Keratinocyte (primary cell): ENCODE measurements around the gene ZNF106. TPM values are rescaled to one million over a fixed set of nuclear protein-coding genes. Genes with fewer than 3 reads are reported as not detected.

ENCODE experiments used
- DNase-seq: peaks from one replicate; pipeline ENCODE4 v3.0.0-alpha.2; 2011; ENCODE audit warnings: low read depth, missing footprints, low spot score
- FAIRE-seq: peaks from 2 replicates; lab custom pipeline; 2011; peaks lifted over from hg19 to GRCh38; lab: Jason Lieb, UNC
- H2AFZ ChIP-seq: 2 replicates; pipeline ENCODE4 v1.6.0; 2012; ENCODE audit warnings: low read length, control low read depth, inconsistent platforms; ENCODE audit not compliant: control insufficient read depth
- H3K27ac ChIP-seq: 2 replicates; pipeline ENCODE4 v1.5.1; 2011; ENCODE audit warnings: low read length; ENCODE audit not compliant: control insufficient read depth, insufficient read depth
- H3K27me3 ChIP-seq: 3 replicates; pipeline ENCODE4 v1.6.0; 2011; ENCODE audit warnings: low read length; ENCODE audit not compliant: control insufficient read depth, insufficient read depth; ENCODE audit errors: extremely low read depth
- H3K36me3 ChIP-seq, 2 experiments: 2 replicates in 1 of 2; 3 replicates in 1 of 2; pipeline ENCODE4 v1.5.1; 2011; ENCODE audit warnings: low read length in 2 of 2, mild to moderate bottlenecking in 1 of 2; ENCODE audit not compliant: control insufficient read depth in 2 of 2, insufficient read depth in 2 of 2; ENCODE audit errors: extremely low read depth in 1 of 2
- H3K4me1 ChIP-seq: 3 replicates; pipeline ENCODE4 v1.5.1; 2011; ENCODE audit warnings: low read length; ENCODE audit not compliant: control insufficient read depth, insufficient read depth; ENCODE audit errors: extremely low read depth
- H3K4me2 ChIP-seq: 3 replicates; pipeline ENCODE4 v1.6.0; 2011; ENCODE audit warnings: low read depth, low read length; ENCODE audit not compliant: control insufficient read depth, insufficient read depth; ENCODE audit errors: extremely low read depth
- H3K4me3 ChIP-seq, 3 experiments: fragments of 200-600 bp in 1 of 3; sonication (generic) in 1 of 3; 2 replicates in 2 of 3; 3 replicates in 1 of 3; pipeline ENCODE4 v1.5.1; 2011 to 2016; ENCODE audit warnings: low read length in 3 of 3, mild to moderate bottlenecking in 3 of 3, control low read depth in 2 of 3, inconsistent platforms in 1 of 3, low read depth in 1 of 3, mixed read lengths in 1 of 3, mixed run types in 1 of 3, moderate library complexity in 1 of 3; ENCODE audit not compliant: control insufficient read depth in 2 of 3, insufficient read depth in 2 of 3; ENCODE audit errors: extremely low read depth in 1 of 3
- H3K79me2 ChIP-seq: 2 replicates; pipeline ENCODE4 v1.6.0; 2012; ENCODE audit warnings: low read length; ENCODE audit not compliant: control insufficient read depth, insufficient read depth
- H3K9ac ChIP-seq: 3 replicates; pipeline ENCODE4 v1.6.0; 2011; ENCODE audit warnings: low read length; ENCODE audit not compliant: control insufficient read depth, insufficient read depth; ENCODE audit errors: extremely low read depth
- H3K9me1 ChIP-seq: 3 replicates; pipeline ENCODE4 v1.6.0; 2011; ENCODE audit warnings: low read length; ENCODE audit not compliant: control insufficient read depth, insufficient read depth; ENCODE audit errors: extremely low read depth
- H3K9me3 ChIP-seq: 2 replicates; pipeline ENCODE4 v1.5.1; 2012; ENCODE audit warnings: low read depth, low read length; ENCODE audit not compliant: control insufficient read depth
- H4K20me1 ChIP-seq: 3 replicates; pipeline ENCODE4 v1.6.0; 2011; ENCODE audit warnings: low read length; ENCODE audit not compliant: control insufficient read depth, insufficient read depth; ENCODE audit errors: extremely low read depth
- CTCF ChIP-seq, 3 experiments: IDR thresholded peaks in 1 of 3; conservative IDR thresholded peaks in 1 of 3; optimal IDR thresholded peaks in 1 of 3; 2 replicates in 2 of 3; 3 replicates in 1 of 3; pipeline versions ENCODE3 to v1.5.1; 2011; ENCODE audit warnings: low read length in 3 of 3, mild to moderate bottlenecking in 3 of 3, moderate library complexity in 2 of 3, control low read depth in 1 of 3, inconsistent platforms in 1 of 3; ENCODE audit not compliant: insufficient read depth in 2 of 3; ENCODE audit errors: extremely low read depth in 1 of 3
- EZH2 ChIP-seq: IDR thresholded peaks from one replicate; pipeline ENCODE4 v1.6.1; 2012; ENCODE audit warnings: inconsistent platforms, mild to moderate bottlenecking, low read length, moderate library complexity
- dilution Hi-C: fragments of 300-500 bp; cut with MboI; formaldehyde crosslinking; loops from one replicate; pipeline ENCODE4 v1.7.0; 2020; ENCODE audit warnings: low sequenced_read_pairs; ENCODE audit not compliant: extremely low pct_ligation_motif_present
- polyA plus RNA-seq, 5 experiments: library from polyadenylated mRNA; depleted of rRNA in 3 of 5; stranded (reverse) in 3 of 5; stranded (forward) in 1 of 5; unstranded in 1 of 5; fragments of >200 nt; gene quantifications; 1 replicate in 1 of 5; 2 replicates in 3 of 5; 3 replicates in 1 of 5; pipeline versions ENCODE4 v1.2.1 to v1.2.3, GENCODE V29; 2011 to 2012; ENCODE audit warnings: missing spikeins in 2 of 5, low read depth in 1 of 5, low replicate concordance in 1 of 5
- small RNA-seq, 3 experiments: library from RNA; depleted of rRNA; stranded (forward); fragments of <200 nt; gene quantifications; one replicate each; pipeline ENCODE3, GENCODE V24; 2012; ENCODE audit warnings: low read depth in 3 of 3, low replicate concordance in 1 of 3; ENCODE audit not compliant: insufficient read length in 3 of 3

ZNF106 gene
- polyA plus RNA-seq, 1 donor (not counting 4 experiments of a cell fraction or from before 2014, with no cell fraction given): 24.6 TPM

- H3K4me2 ChIP-seq: no peak overlapping the region
- no peaks in the 10 kb centered on the region for H3K9me3 ChIP-seq
- no peak overlapping the region for H3K9ac ChIP-seq
- TF ChIP-seq EZH2 (no peak), CTCF (optimal IDR thresholded peaks at IDR 0.05 in 1 of 3, IDR thresholded peaks at IDR 0.05 in 1 of 3, conservative IDR thresholded peaks at IDR 0.05 in 1 of 3; ENCODE audit: extremely low read depth in 1 of 3, insufficient read depth in 2 of 3, low read length in 3 of 3) (no peak)
- H4K20me1 ChIP-seq: no peaks in the 10 kb centered on the region
- no peak overlapping the region for H3K27ac ChIP-seq
- no peak overlapping the region for H3K4me3 ChIP-seq
- dilution Hi-C loops: no loop called here
- DNase-seq: no peak
- FAIRE-seq: no peak
- H3K36me3 ChIP-seq: no peaks in the 10 kb centered on the region
- H2AFZ ChIP-seq: no peak overlapping the region
- no peaks in the 10 kb centered on the region for H3K27me3 ChIP-seq
- no peaks in the 10 kb centered on the region for H3K79me2 ChIP-seq
- peaks cover 3% of the 10 kb centered on the region for H3K4me1 ChIP-seq
- no peaks in the 10 kb centered on the region for H3K9me1 ChIP-seq
Measured at GRCh38 chr15:42363942-42364341, 127.0 kb downstream of the ZNF106 start.

GRCh38 chr15:42363487-42363886, 127.5 kb downstream of the ZNF106 start:
- no peak for FAIRE-seq
- no peak overlapping the region for H3K4me3 ChIP-seq
- H4K20me1 ChIP-seq: no peaks in the 10 kb centered on the region
- H2AFZ ChIP-seq: no peak overlapping the region
- no peak for TF ChIP-seq CTCF (optimal IDR thresholded peaks at IDR 0.05 in 1 of 3, IDR thresholded peaks at IDR 0.05 in 1 of 3, conservative IDR thresholded peaks at IDR 0.05 in 1 of 3; ENCODE audit: extremely low read depth in 1 of 3, insufficient read depth in 2 of 3, low read length in 3 of 3)
- no peak for TF ChIP-seq EZH2
- H3K36me3 ChIP-seq: no peaks in the 10 kb centered on the region
- dilution Hi-C loops: no loop called here
- H3K9ac ChIP-seq: no peak overlapping the region
- no peak for DNase-seq
- H3K4me2 ChIP-seq: no peak overlapping the region
- no peak overlapping the region for H3K27ac ChIP-seq
- H3K9me3 ChIP-seq: no peaks in the 10 kb centered on the region
- no peaks in the 10 kb centered on the region for H3K9me1 ChIP-seq
- H3K4me1 ChIP-seq: peaks cover 3% of the 10 kb centered on the region
- no peaks in the 10 kb centered on the region for H3K27me3 ChIP-seq
- no peaks in the 10 kb centered on the region for H3K79me2 ChIP-seq

Small RNAs within 50 kb of the gene (small RNA-seq; reads per million reads assigned to genes)
- 0 reads per million in 3 experiments for gene RNU6-188P

Other genes with a start within 250 kb of the ZNF106 start
- gene GANC, start 217.9 kb downstream of the ZNF106 start, polyA plus RNA-seq: 21.5 to 46.2 TPM (median 46.2 TPM) in 3 replicates
- gene TMEM87A, start 217.7 kb downstream of the ZNF106 start, polyA plus RNA-seq: 38.5 to 43.7 TPM (median 38.7 TPM) in 3 replicates
- gene CAPN3, start 131.6 kb downstream of the ZNF106 start, polyA plus RNA-seq: 6.9 to 28.8 TPM (median 15.8 TPM) in 3 replicates
- gene SNAP23, start 4.5 kb upstream of the ZNF106 start, polyA plus RNA-seq: 37.0 to 68.4 TPM (median 55.1 TPM) in 3 replicates
- gene LRRC57, start 57.7 kb upstream of the ZNF106 start, polyA plus RNA-seq: 11.1 to 22.1 TPM (median 12.8 TPM) in 3 replicates
- 17.6 to 36.3 TPM (median 22.8 TPM) in 3 replicates for gene HAUS2, start 57.7 kb upstream of the ZNF106 start, polyA plus RNA-seq
- 0.71 to 0.85 TPM (median 0.76 TPM) in 3 replicates for gene STARD9, start 84.5 kb upstream of the ZNF106 start, polyA plus RNA-seq
- gene CDAN1, start 246.0 kb upstream of the ZNF106 start, polyA plus RNA-seq: 3.6 to 4.7 TPM (median 3.8 TPM) in 3 replicates